GM19025 (cell line): ENCODE data around the gene TEKTIP1.
"Not testable (repeated sequence)": the region's sequence is repeated elsewhere in the genome, so short reads cannot be mapped to it uniquely, and the experiment has no call there.

ENCODE experiments used
- ATAC-seq: cut with Tn5 transposase; IDR thresholded peaks from one replicate; pipeline ENCODE4 v1.9.1; 2021; ENCODE audit warnings: mild to moderate bottlenecking, low read depth, moderate library complexity; ENCODE audit not compliant: unreplicated experiment

TEKTIP1 gene

GRCh38 chr19:3507371-3508120, 31.4 kb upstream of the TEKTIP1 start:
- ATAC-seq = no peak

- not testable (repeated sequence) for ATAC-seq
These were observed 30.8 kb upstream of the TEKTIP1 start for GRCh38 chr19:3508121-3508661.

- no peak for ATAC-seq
These were observed 30.0 kb upstream of the TEKTIP1 start for GRCh38 chr19:3508771-3509535.

- no peak for ATAC-seq
These were observed 29.4 kb upstream of the TEKTIP1 start for GRCh38 chr19:3509566-3509989.

GRCh38 chr19:3510727-3511126, 28.2 kb upstream of the TEKTIP1 start:
- no peak for ATAC-seq

DNA sequence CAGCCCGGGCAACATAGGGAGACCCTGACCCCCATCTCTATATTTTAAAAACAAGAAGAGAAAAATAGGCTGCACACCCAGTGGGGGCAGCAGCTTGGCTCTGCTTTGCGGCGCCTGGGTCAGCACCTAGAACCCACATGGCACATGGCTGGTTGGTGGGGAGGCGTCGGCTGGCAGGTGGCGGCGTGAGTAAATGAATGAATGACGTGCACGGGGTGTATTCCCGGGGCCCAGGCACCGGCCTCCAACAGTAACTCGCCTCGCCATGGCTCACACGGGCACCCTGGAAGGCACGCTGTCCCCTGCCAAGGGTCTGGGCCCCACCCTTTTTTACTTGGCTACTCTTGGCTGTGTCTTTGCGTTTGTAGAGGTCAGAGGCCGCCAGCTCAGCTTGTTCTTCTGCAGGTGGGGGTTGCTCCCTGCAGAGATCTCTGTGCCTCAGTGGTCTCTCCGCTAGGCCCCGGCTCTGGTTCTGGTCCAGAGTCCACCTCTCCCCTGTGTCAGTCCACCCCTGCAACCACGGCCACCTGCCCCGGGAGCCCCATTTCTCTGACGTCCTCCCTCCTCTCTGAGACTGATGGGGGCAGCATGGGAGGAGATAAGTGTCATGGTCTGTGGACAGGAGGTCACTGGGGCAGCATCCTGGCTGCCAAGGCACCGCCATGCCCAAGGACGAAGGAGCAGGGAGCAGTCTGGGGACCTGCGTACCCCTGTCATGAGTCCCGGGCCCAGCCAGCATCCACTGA, 27.3 kb upstream of the TEKTIP1 start:
- no peak for ATAC-seq

- ATAC-seq = no peak
These were observed 26.3 kb upstream of the TEKTIP1 start for GRCh38 chr19:3512562-3513228.

- ATAC-seq = no peak
These were observed 25.5 kb upstream of the TEKTIP1 start for GRCh38 chr19:3513229-3514140.

GRCh38 chr19:3514930-3515329, 24.0 kb upstream of the TEKTIP1 start:
- ATAC-seq = no peak

GRCh38 chr19:3515891-3516422, 23.0 kb upstream of the TEKTIP1 start:
- no peak for ATAC-seq

DNA sequence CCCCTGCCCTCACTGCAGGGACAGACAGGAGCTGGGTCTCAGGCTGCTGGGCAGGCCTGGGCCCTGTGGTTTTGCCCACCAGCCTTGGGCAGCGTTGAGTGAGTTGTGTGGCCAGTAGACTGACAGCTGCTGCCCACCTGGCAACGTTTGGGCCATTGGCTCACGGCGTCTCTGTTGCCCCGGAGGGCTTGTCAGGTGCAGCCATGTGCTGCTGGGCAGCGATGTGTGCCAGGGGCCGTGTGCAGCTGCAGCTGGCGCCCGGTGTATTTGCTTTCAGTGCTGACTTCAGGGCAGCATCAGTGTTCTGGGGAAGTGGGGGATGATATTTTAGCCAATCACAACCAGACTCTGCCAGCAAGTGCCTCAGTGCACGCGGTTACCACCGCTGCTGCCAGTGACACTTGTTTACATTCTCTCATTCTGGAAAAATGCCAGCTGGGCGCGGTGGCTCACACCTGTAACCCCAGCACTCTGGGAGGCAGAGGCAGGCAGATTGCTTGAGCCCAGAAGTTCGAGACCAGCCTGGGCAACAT, 22.2 kb upstream of the TEKTIP1 start:
- ATAC-seq = no peak

GRCh38 chr19:3517638-3518037, 21.3 kb upstream of the TEKTIP1 start:
- ATAC-seq = no peak

DNA sequence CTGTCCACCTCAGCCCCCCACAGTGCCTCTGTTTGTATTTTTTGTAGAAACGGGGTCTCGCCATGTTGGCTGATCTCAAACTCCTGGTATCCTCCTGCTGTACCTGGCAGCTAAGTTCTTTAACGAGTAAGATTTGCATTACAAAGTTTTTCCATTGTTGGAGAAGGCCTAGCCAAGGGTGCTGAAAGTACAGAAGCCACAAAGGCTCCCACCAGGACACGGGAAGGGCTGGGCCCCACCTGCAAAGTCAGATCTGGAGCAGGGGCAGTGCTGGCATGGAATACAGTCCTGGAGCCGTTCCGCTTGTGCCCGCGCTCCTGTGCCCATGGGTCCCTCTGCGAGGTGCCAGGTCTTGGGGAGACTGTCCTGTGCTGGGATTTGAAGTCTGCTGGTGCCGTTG, 20.7 kb upstream of the TEKTIP1 start:
- ATAC-seq = no peak

GRCh38 chr19:3518659-3519058, 20.3 kb upstream of the TEKTIP1 start:
- no peak for ATAC-seq

- ATAC-seq = no peak
These were observed 19.8 kb upstream of the TEKTIP1 start for GRCh38 chr19:3519126-3519525.

DNA sequence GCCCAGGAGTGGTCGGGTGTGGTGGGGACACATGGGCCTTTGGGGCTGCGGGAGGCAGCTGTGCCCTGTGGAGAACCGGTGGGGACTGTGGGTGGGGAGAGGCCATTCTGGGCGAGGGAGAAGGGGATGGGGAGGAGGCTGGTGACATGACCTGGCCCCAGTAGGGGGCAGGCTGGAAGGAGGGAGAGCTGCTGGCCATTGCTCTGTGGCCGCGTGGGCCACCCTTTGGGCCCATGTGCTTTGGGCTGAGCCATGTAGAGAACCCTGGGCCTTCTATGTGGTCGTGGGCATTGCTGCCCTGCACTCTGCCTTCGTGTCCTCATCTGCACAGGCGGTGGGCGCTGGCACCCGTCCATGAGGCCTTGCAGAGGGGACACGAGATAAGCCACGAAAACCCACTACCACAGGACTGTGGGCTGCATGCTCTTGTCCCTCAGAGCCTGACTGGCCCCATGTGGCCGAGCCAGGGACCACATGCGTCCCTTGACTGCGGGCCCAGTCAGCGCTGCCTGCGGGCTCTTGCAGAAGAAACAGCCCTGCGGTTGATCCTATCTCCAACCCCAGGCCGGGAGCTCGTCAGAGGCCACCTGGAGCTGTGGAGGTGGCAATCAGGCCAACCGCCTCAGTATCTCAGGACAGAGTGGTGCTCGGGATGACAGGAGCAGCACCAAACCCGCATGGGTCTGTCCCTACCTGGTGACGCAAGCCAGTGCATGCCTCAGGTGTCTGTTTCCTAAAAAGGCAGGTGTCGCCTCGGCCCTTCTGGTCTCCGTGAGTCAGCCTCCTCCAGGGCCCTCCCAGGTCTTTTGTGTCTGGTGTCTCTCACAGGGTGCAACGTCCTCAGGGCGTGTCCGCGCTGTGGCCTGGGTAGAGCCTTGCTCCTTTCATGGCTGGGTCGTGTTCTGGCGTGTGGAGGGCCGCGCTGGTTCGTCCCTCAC, 18.5 kb upstream of the TEKTIP1 start:
- no peak for ATAC-seq

DNA sequence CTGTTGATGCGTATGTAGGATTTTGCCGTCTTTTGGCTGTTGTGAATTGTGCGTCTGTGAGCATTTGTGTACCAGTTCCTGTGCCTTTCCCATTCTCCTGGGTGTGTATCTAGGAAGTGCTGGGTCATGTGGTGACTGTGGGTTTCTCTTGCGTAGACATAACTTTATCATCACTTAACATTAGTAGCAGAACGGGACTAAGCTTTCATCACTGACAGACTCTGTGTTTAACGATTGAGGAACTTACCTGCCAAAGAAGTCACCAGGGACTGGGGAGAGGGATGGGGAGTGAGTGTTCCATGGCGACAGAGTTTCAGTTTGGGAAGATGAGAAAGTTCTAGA, 17.9 kb upstream of the TEKTIP1 start:
- no peak for ATAC-seq
